ENCODE results near the gene PEX14.

PEX14 gene

GRCh38 chr1:10529091-10529490 is 54.3 kb downstream of the PEX14 start:
- no peak for DNase-seq (ENCODE audit: low read depth)
- no peak overlapping the region for H3K4me3 ChIP-seq (ENCODE audit: low read length)
- no peak for TF ChIP-seq CTCF (conservative IDR thresholded peaks at IDR 0.05; ENCODE audit: low read depth, low read length)

GRCh38 chr1:10529765-10530164 is 55.0 kb downstream of the PEX14 start:
- no peak for DNase-seq (ENCODE audit: low read depth)
- no peak for TF ChIP-seq CTCF (conservative IDR thresholded peaks at IDR 0.05; ENCODE audit: low read depth, low read length)

DNA sequence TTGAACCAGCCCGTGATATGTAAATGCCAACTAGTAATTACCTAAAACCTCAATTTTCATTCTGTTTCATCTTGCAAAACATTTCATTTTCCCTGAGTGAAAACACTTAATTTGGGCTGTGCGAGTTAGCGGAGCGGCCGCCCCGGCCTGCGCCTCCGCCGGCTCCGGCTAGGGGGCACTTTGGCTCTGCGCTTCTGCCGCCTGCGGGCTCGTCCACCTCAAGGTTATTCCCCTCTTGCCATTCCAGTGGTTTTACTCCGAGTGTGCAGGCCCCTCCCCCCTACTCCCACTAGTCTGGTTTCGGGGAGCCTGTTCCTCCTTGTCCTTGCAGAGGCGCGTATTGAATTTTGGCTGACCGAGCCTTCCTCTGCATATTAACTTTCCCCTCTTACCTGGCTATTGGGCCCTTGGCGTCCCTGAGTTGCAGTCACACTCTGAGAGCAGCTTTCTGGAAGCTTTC is 55.6 kb downstream of the PEX14 start:
- no peak for DNase-seq (ENCODE audit: low read depth)
- H3K4me3 ChIP-seq (ENCODE audit: low read length) = no peak overlapping the region
- TF ChIP-seq CTCF (conservative IDR thresholded peaks at IDR 0.05; ENCODE audit: low read depth, low read length) = peak; percentile 66

More at GRCh38 chr1:10529765-10530164, 55.0 kb downstream of the PEX14 start:
- H3K4me3 ChIP-seq (ENCODE audit: low read length) = no peak overlapping the region

- DNase-seq (ENCODE audit: low read depth) = no peak
- no peak overlapping the region for H3K4me3 ChIP-seq (ENCODE audit: low read length)
- no peak for TF ChIP-seq CTCF (conservative IDR thresholded peaks at IDR 0.05; ENCODE audit: low read depth, low read length)
Measured at GRCh38 chr1:10530756-10531495, 56.2 kb downstream of the PEX14 start.

GRCh38 chr1:10532362-10532761 is 57.6 kb downstream of the PEX14 start:
- DNase-seq (ENCODE audit: low read depth) = no peak
- no peak overlapping the region for H3K4me3 ChIP-seq (ENCODE audit: low read length)
- TF ChIP-seq CTCF (conservative IDR thresholded peaks at IDR 0.05; ENCODE audit: low read depth, low read length) = no peak

GRCh38 chr1:10534519-10534918 is 59.8 kb downstream of the PEX14 start:
- DNase-seq (ENCODE audit: low read depth) = no peak
- no peak overlapping the region for H3K4me3 ChIP-seq (ENCODE audit: low read length)
- no peak for TF ChIP-seq CTCF (conservative IDR thresholded peaks at IDR 0.05; ENCODE audit: low read depth, low read length)

DNA sequence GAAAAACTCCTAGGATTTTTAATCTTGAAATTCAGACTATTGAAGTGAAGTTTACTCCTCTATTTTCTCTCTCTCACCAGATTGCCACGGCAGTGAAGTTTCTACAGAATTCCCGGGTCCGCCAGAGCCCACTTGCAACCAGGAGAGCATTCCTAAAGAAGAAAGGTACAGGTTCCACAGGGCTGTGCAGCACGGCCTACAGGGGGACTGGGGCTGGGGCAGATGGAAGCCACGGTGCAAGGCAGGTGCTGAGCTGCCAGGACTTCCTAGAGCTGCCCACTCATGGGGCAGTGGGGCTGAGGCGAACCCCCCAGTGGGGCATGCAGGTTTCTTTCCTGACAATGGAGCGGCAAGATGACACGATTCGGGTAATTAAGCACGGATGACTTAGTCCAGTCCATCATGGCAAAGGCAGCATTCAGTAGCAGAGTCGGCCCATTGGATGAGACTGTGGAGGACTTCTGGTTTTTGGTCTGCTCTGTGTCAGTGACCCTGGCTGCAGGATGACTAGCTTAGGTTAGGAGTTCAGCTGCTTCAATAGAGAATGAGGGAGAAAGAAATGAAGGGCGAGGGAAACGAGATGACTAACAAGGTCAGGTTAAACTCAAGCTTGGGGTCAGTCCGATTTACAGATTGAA is 61.5 kb downstream of the PEX14 start:
- H3K4me3 ChIP-seq (ENCODE audit: low read length) = no peak overlapping the region
- DNase-seq (ENCODE audit: low read depth) = no peak
- TF ChIP-seq CTCF (conservative IDR thresholded peaks at IDR 0.05; ENCODE audit: low read depth, low read length) = no peak
